Measurements from ENCODE around the gene MMADHC.

The MMADHC gene

GRCh38 chr2:149603248-149603647 lies 15.7 kb upstream of the MMADHC start:
- CTCF ChIA-PET, result no interaction called here
- Histone ChIP-seq H3K4me3 (ENCODE audit: control insufficient read depth in 1 of 7, extremely low read depth in 1 of 7, insufficient read depth in 4 of 7, low read depth in 2 of 7, low read length in 6 of 7) (no peak overlapping the region), H3K4me1 (ENCODE audit: control extremely low read depth in 1 of 4, control insufficient read depth in 4 of 4, insufficient read depth in 4 of 4, low read length in 3 of 4) (peaks cover 0 to 4% (median 0%) of the 10 kb centered on the region in 4 experiments), H3K27ac (ENCODE audit: insufficient read depth in 1 of 2, low read depth in 1 of 2, low read length in 2 of 2, poor library complexity in 1 of 2, severe bottlenecking in 2 of 2) (no peak overlapping the region), H3K27me3 (replicated peaks in 2 of 5; ENCODE audit: control insufficient read depth in 4 of 5, insufficient read depth in 5 of 5, low read length in 4 of 5) (no peaks in the 10 kb centered on the region), H3K36me3 (ENCODE audit: control insufficient read depth in 4 of 4, insufficient read depth in 4 of 4, low read length in 3 of 4) (no peaks in the 10 kb centered on the region), H3K9me3 (ENCODE audit: control extremely low read depth in 1 of 5, control insufficient read depth in 4 of 5, insufficient read depth in 2 of 5, low read depth in 1 of 5, low read length in 4 of 5) (peaks cover 0 to 3% (median 0%) of the 10 kb centered on the region in 5 experiments)
- 100% methylated on average over 1 of the region's 4 CpGs for WGBS (ENCODE audit: insufficient coverage)
- POLR2A ChIA-PET, result no interaction called here
- DNase-seq, result no peak

- H3K4me1 ChIP-seq (ENCODE audit: control extremely low read depth in 1 of 4, control insufficient read depth in 4 of 4, insufficient read depth in 4 of 4, low read length in 3 of 4), result peaks cover 4 to 9% (median 4%) of the 10 kb centered on the region in 4 experiments
- no peak overlapping the region for H3K4me3 ChIP-seq (ENCODE audit: control insufficient read depth in 1 of 7, extremely low read depth in 1 of 7, insufficient read depth in 4 of 7, low read depth in 2 of 7, low read length in 6 of 7)
- WGBS (ENCODE audit: insufficient coverage), result no CpG with 5 or more reads among the region's 3 CpGs
- H3K36me3 ChIP-seq (ENCODE audit: control insufficient read depth in 4 of 4, insufficient read depth in 4 of 4, low read length in 3 of 4), result no peaks in the 10 kb centered on the region
- H3K27me3 ChIP-seq (replicated peaks in 2 of 5; ENCODE audit: control insufficient read depth in 4 of 5, insufficient read depth in 5 of 5, low read length in 4 of 5), result peaks cover 0 to 2% (median 0%) of the 10 kb centered on the region in 5 experiments
- POLR2A ChIA-PET, result no interaction called here
- DNase-seq, result peak; percentile 11 to 49 (median 42)
- H3K27ac ChIP-seq (ENCODE audit: insufficient read depth in 1 of 2, low read depth in 1 of 2, low read length in 2 of 2, poor library complexity in 1 of 2, severe bottlenecking in 2 of 2), result no peak overlapping the region
- peaks cover 0 to 3% (median 0%) of the 10 kb centered on the region in 5 experiments for H3K9me3 ChIP-seq (ENCODE audit: control extremely low read depth in 1 of 5, control insufficient read depth in 4 of 5, insufficient read depth in 2 of 5, low read depth in 1 of 5, low read length in 4 of 5)
- CTCF ChIA-PET, result interaction anchor here (1.0 to 1.1 kb wide), 2 partner anchors 10 to 1637 kb away, joined by 3 to 4 read pairs; no protein-coding TSS in a partner anchor
Measured at GRCh38 chr2:149601141-149601796, 13.7 kb upstream of the MMADHC start.

GRCh38 chr2:149597668-149598326 lies 10.2 kb upstream of the MMADHC start:
- 47% methylated on average over 13 of the region's 13 CpGs for WGBS (ENCODE audit: insufficient coverage)
- Histone ChIP-seq H3K36me3 (ENCODE audit: control insufficient read depth in 4 of 4, insufficient read depth in 4 of 4, low read length in 3 of 4) (no peaks in the 10 kb centered on the region), H3K27ac (ENCODE audit: insufficient read depth in 1 of 2, low read depth in 1 of 2, low read length in 2 of 2, poor library complexity in 1 of 2, severe bottlenecking in 2 of 2) (no peak overlapping the region), H3K9me3 (ENCODE audit: control extremely low read depth in 1 of 5, control insufficient read depth in 4 of 5, insufficient read depth in 2 of 5, low read depth in 1 of 5, low read length in 4 of 5) (peaks cover 0 to 3% (median 0%) of the 10 kb centered on the region in 5 experiments), H3K4me1 (ENCODE audit: control extremely low read depth in 1 of 4, control insufficient read depth in 4 of 4, insufficient read depth in 4 of 4, low read length in 3 of 4) (peaks cover 4 to 9% (median 4%) of the 10 kb centered on the region in 4 experiments), H3K4me3 (ENCODE audit: control insufficient read depth in 1 of 7, extremely low read depth in 1 of 7, insufficient read depth in 4 of 7, low read depth in 2 of 7, low read length in 6 of 7) (peak overlapping the region in 4 of 7 experiments; percentile 15 to 60 (median 42)), H3K27me3 (replicated peaks in 2 of 5; ENCODE audit: control insufficient read depth in 4 of 5, insufficient read depth in 5 of 5, low read length in 4 of 5) (peaks cover 0 to 2% (median 0%) of the 10 kb centered on the region in 5 experiments)
- DNase-seq, result peak; percentile 71 to 87 (median 82)
- ChIA-PET POLR2A (no interaction called here), CTCF (interaction anchor here (1.0 to 2.5 kb wide), 4 partner anchors 10 to 1642 kb away, joined by 3 to 17 read pairs (median 3); partner anchors contain the start of gene MMADHC)

GRCh38 chr2:149597050-149597667 lies 9.6 kb upstream of the MMADHC start:
- peak in 1 of 3 donors; percentile 20 for DNase-seq
- POLR2A ChIA-PET, result no interaction called here
- Histone ChIP-seq H3K27ac (ENCODE audit: insufficient read depth in 1 of 2, low read depth in 1 of 2, low read length in 2 of 2, poor library complexity in 1 of 2, severe bottlenecking in 2 of 2) (no peak overlapping the region), H3K4me1 (ENCODE audit: control extremely low read depth in 1 of 4, control insufficient read depth in 4 of 4, insufficient read depth in 4 of 4, low read length in 3 of 4) (peaks cover 4 to 9% (median 4%) of the 10 kb centered on the region in 4 experiments), H3K27me3 (replicated peaks in 2 of 5; ENCODE audit: control insufficient read depth in 4 of 5, insufficient read depth in 5 of 5, low read length in 4 of 5) (peaks cover 0 to 2% (median 0%) of the 10 kb centered on the region in 5 experiments), H3K4me3 (ENCODE audit: control insufficient read depth in 1 of 7, extremely low read depth in 1 of 7, insufficient read depth in 4 of 7, low read depth in 2 of 7, low read length in 6 of 7) (peak overlapping the region in 5 of 7 experiments; percentile 15 to 60 (median 27)), H3K36me3 (ENCODE audit: control insufficient read depth in 4 of 4, insufficient read depth in 4 of 4, low read length in 3 of 4) (no peaks in the 10 kb centered on the region), H3K9me3 (ENCODE audit: control extremely low read depth in 1 of 5, control insufficient read depth in 4 of 5, insufficient read depth in 2 of 5, low read depth in 1 of 5, low read length in 4 of 5) (peaks cover 0 to 3% (median 0%) of the 10 kb centered on the region in 5 experiments)
- WGBS (ENCODE audit: insufficient coverage), result 25% methylated on average over 4 of the region's 7 CpGs
- CTCF ChIA-PET, result interaction anchor here (1.0 to 2.5 kb wide), 5 partner anchors 10 to 1643 kb away, joined by 3 to 17 read pairs (median 3); partner anchors contain the start of gene MMADHC

GRCh38 chr2:149596471-149596870 lies 8.9 kb upstream of the MMADHC start:
- Histone ChIP-seq H3K4me3 (ENCODE audit: control insufficient read depth in 1 of 7, extremely low read depth in 1 of 7, insufficient read depth in 4 of 7, low read depth in 2 of 7, low read length in 6 of 7) (no peak overlapping the region), H3K27me3 (replicated peaks in 2 of 5; ENCODE audit: control insufficient read depth in 4 of 5, insufficient read depth in 5 of 5, low read length in 4 of 5) (peaks cover 0 to 2% (median 0%) of the 10 kb centered on the region in 5 experiments), H3K9me3 (ENCODE audit: control extremely low read depth in 1 of 5, control insufficient read depth in 4 of 5, insufficient read depth in 2 of 5, low read depth in 1 of 5, low read length in 4 of 5) (peaks cover 0 to 3% (median 0%) of the 10 kb centered on the region in 5 experiments), H3K27ac (ENCODE audit: insufficient read depth in 1 of 2, low read depth in 1 of 2, low read length in 2 of 2, poor library complexity in 1 of 2, severe bottlenecking in 2 of 2) (no peak overlapping the region), H3K36me3 (ENCODE audit: control insufficient read depth in 4 of 4, insufficient read depth in 4 of 4, low read length in 3 of 4) (no peaks in the 10 kb centered on the region), H3K4me1 (ENCODE audit: control extremely low read depth in 1 of 4, control insufficient read depth in 4 of 4, insufficient read depth in 4 of 4, low read length in 3 of 4) (peaks cover 2 to 9% (median 4%) of the 10 kb centered on the region in 4 experiments)
- CTCF ChIA-PET, result interaction anchor here (1.0 to 1.1 kb wide), 2 partner anchors 1642 to 1643 kb away, joined by 3 to 5 read pairs; no protein-coding TSS in a partner anchor
- 98% methylated on average over 5 of the region's 7 CpGs for WGBS (ENCODE audit: insufficient coverage)
- no peak for DNase-seq
- POLR2A ChIA-PET, result no interaction called here

- H3K9me3 ChIP-seq (ENCODE audit: control extremely low read depth in 1 of 5, control insufficient read depth in 4 of 5, insufficient read depth in 2 of 5, low read depth in 1 of 5, low read length in 4 of 5), result no peaks in the 10 kb centered on the region
- no peaks in the 10 kb centered on the region for H3K36me3 ChIP-seq (ENCODE audit: control insufficient read depth in 4 of 4, insufficient read depth in 4 of 4, low read length in 3 of 4)
- no CpG with 5 or more reads among the region's 1 CpG for WGBS (ENCODE audit: insufficient coverage)
- peaks cover 0 to 9% (median 4%) of the 10 kb centered on the region in 4 experiments for H3K4me1 ChIP-seq (ENCODE audit: control extremely low read depth in 1 of 4, control insufficient read depth in 4 of 4, insufficient read depth in 4 of 4, low read length in 3 of 4)
- ChIA-PET CTCF (interaction anchor here (1.3 kb wide), 1 partner anchor 1643 kb away, joined by 4 read pairs; no protein-coding TSS in a partner anchor), POLR2A (no interaction called here)
- no peak overlapping the region for H3K4me3 ChIP-seq (ENCODE audit: control insufficient read depth in 1 of 7, extremely low read depth in 1 of 7, insufficient read depth in 4 of 7, low read depth in 2 of 7, low read length in 6 of 7)
- no peak for DNase-seq
- peaks cover 0 to 2% (median 0%) of the 10 kb centered on the region in 5 experiments for H3K27me3 ChIP-seq (replicated peaks in 2 of 5; ENCODE audit: control insufficient read depth in 4 of 5, insufficient read depth in 5 of 5, low read length in 4 of 5)
- no peak overlapping the region for H3K27ac ChIP-seq (ENCODE audit: insufficient read depth in 1 of 2, low read depth in 1 of 2, low read length in 2 of 2, poor library complexity in 1 of 2, severe bottlenecking in 2 of 2)
Measured at GRCh38 chr2:149595056-149595963, 7.7 kb upstream of the MMADHC start.

All from common myeloid progenitor, CD34-positive (primary cell).